GM19328 (cell line): ENCODE measurements around the gene ZNF746.

ENCODE experiments used
- ATAC-seq: cut with Tn5 transposase; IDR thresholded peaks from one replicate; pipeline ENCODE4 v1.9.1; 2021; ENCODE audit warnings: mild to moderate bottlenecking, moderate library complexity; ENCODE audit not compliant: unreplicated experiment

Gene ZNF746

DNA sequence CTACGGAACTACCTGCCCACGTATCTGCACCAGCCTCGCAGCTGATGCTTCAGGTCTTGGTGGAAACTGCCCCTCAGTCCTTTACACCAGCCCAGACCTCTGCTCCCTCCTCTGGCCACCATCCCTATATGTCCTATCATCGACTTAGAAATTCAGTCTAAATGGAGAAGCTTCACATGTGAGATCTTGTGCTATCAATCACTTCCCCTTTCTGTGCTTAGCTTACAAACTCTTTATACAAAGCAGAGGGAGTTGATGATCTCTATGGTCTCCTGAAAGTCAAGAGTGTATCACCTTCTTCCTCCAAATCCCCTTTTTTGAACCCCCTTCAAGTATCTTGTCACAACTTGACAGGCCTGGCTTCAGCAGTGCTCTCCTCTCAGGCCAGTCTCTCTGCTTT, 67.4 kb downstream of the ZNF746 start:
- no peak for ATAC-seq

DNA sequence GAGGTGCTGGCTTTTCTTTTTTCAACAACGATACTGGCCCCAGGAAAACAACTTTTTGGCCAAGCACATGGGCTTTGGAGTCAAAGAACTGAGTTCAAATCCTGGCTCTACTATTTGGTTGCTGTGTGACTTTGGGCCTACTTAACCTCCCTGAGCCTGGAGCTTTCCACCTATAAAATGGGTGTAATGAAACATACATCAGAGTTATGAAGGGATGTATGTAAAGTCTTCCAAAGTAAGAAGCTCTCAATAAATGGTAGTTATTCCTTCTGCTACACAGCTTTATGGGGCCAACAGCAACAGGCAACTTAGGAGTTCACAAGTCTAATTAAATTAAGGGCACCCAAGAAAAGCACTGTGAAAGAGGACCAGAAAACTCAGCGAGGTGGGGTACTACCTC, 69.7 kb downstream of the ZNF746 start:
- ATAC-seq: no peak

DNA sequence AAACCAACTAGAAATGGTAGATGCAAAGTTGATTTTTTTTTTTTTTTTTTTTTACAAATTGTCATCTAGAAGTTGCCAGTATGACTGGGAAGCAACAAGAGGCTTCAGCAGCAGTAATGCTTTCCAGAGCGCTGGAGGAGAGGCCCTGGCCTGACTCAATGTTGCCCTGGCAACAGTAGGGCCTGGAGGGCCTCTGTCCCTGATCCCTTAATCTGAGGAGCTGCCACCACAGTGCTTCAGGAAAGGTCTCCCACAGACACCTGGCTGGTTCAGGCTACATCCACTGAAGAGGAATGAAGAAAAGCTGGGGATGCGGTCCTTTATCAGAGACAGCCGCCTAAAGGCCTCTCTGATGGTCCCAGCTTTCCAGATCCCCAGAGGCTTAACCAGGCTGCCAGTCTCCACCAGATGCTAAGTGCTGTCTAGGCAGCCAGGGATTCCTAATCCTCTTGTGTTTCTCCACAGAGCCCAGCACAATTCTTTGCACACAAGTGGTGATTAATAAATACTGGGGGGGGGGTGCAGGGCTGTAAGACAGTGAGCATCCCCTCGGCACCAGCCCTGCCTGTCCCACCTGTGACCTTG, 70.4 kb downstream of the ZNF746 start:
- no peak for ATAC-seq

DNA sequence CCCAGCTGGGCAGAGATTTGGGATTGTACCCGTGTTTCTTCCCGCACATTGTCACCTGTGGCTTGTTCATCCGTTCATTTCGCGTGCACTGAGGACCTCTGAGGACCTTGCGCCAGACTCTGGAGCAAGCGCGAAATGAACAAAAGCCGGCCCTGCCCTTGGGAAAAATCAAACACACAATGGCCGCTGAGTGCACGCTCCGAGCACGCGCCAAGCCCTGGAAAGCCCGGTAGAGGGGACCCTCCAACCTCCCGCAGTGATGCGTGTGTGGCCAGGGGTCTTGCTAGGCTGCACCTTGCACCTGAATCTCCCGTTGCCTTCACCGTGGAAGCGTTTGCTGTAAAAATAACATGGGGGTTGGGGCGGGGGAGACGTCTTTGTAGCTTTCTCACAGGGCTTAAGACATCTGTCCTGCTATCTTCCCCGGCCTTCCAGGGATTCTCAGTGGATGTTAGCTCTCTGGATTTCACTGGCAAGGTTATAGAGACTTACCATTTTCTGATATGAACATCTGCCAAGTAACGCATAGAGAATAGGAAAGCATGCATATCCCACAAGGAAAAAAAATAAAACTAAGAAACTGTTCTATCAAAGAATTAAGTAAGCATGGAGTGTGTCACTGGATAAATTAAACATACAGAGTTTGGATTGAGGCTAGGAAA, 74.0 kb downstream of the ZNF746 start:
- ATAC-seq: no peak

DNA sequence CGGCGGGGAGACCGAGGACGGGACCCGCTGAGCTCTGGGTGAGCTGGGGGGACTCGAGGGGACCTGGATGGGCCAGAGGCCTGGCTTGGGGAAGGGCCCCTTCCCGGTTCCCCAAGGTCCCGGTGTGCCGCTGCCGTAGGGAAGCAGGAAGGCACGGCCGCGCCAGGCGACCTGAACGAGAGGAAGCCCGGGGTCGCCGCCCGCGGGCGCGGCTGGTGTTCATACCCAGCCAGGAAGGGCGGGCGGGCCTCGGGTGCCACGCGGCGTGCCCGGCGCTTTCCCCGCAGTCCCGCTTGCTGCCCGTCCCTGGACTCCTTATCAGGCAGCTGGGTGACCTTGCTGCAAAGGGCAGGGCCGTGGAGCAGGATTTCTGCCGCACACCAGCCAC, 74.7 kb downstream of the ZNF746 start:
- ATAC-seq: peak; percentile 3
